HG02981 (cell line): ENCODE measurements around the gene EPHA1.
"Not testable (repeated sequence)": the region's sequence is repeated elsewhere in the genome, so short reads cannot be mapped to it uniquely, and the experiment has no call there.

Source experiments
- ATAC-seq: cut with Tn5 transposase; IDR thresholded peaks from one replicate; pipeline ENCODE4 v1.9.1; 2021; ENCODE audit warnings: mild to moderate bottlenecking, moderate library complexity; ENCODE audit not compliant: unreplicated experiment

Gene EPHA1

GRCh38 chr7:143406002-143406357 lies 2.7 kb downstream of the EPHA1 start:
- no peak for ATAC-seq

GRCh38 chr7:143405173-143406001 lies 3.3 kb downstream of the EPHA1 start:
- ATAC-seq, result no peak

- not testable (repeated sequence) for ATAC-seq
Observed at GRCh38 chr7:143402233-143402632, 6.4 kb downstream of the EPHA1 start.

- ATAC-seq, result no peak
Observed at GRCh38 chr7:143401265-143401664, 7.4 kb downstream of the EPHA1 start.

GRCh38 chr7:143399642-143400041 lies 9.0 kb downstream of the EPHA1 start:
- ATAC-seq, result no peak

- ATAC-seq, result no peak
Observed at GRCh38 chr7:143399151-143399550, 9.5 kb downstream of the EPHA1 start.

- ATAC-seq, result no peak
Observed at GRCh38 chr7:143398616-143399015, 10.0 kb downstream of the EPHA1 start.

GRCh38 chr7:143397710-143398530 lies 10.7 kb downstream of the EPHA1 start:
- ATAC-seq, result no peak

GRCh38 chr7:143396625-143397556 lies 11.8 kb downstream of the EPHA1 start:
- no peak for ATAC-seq

GRCh38 chr7:143396182-143396581 lies 12.5 kb downstream of the EPHA1 start:
- ATAC-seq, result no peak

GRCh38 chr7:143395187-143396149 lies 13.2 kb downstream of the EPHA1 start:
- ATAC-seq, result peak; percentile 49

GRCh38 chr7:143394777-143395176 lies 13.9 kb downstream of the EPHA1 start:
- ATAC-seq, result no peak

- ATAC-seq, result no peak
Observed at GRCh38 chr7:143394068-143394467, 14.6 kb downstream of the EPHA1 start.

- ATAC-seq, result no peak
Observed at GRCh38 chr7:143393267-143394041, 15.2 kb downstream of the EPHA1 start.

GRCh38 chr7:143392875-143393266 lies 15.8 kb downstream of the EPHA1 start:
- no peak for ATAC-seq

- not testable (repeated sequence) for ATAC-seq
Observed at GRCh38 chr7:143392427-143392826, 16.2 kb downstream of the EPHA1 start.

- no peak for ATAC-seq
Observed at GRCh38 chr7:143391462-143392404, 16.9 kb downstream of the EPHA1 start.

GRCh38 chr7:143390773-143391317 lies 17.8 kb downstream of the EPHA1 start:
- ATAC-seq, result no peak
